Stimulated activated CD4-positive, alpha-beta T cell treated with anti-CD3 and anti-CD28 coated beads, TNF-alpha, amount 100 ng/mL, for 48 hours (primary cell): Measurements from ENCODE around the gene BCAS3.
"Not testable (repeated sequence)": the region's sequence is repeated elsewhere in the genome, so short reads cannot be mapped to it uniquely, and the experiment has no call there.

Source experiments
- DNase-seq, 3 donors: peaks; one replicate each; pipeline ENCODE4 v3.0.0-alpha.2; 2020; ENCODE audit warnings: low read depth in 3 of 3

Gene BCAS3

DNA sequence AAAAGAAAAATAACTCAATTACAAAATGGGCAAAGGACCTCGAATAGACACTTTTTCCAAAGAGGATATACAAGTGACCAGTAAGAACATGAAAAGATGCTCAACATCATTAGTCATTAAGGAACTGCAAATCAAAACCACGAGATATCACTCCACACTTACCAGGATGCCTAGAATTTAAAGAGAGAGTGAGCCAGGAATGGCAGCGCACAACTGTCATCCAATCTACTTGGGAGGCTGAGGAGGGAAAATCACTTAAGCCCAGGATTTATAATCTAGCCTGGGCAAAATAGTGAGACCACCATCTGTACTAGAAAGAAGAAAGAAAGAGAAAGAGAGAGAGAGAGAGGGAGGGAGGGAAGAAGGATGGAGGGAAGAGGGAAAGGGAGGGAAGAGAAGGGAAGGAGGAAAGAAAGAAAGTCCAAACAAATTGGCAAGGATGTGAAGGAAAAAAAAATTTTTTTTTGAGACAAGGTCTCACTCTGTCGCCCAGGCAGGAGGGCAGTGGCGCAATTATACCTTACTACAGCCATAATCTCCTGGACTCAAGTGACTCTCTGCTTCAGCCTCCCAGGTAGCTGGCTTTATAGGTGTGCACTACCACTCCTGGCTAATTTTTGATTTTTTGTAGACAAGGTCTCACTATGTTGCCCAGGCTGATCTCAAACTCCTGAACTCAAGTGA, 744.6 kb downstream of the BCAS3 start:
- DNase-seq: no peak

- DNase-seq: no peak
Observed at GRCh38 chr17:61422869-61423268, 745.2 kb downstream of the BCAS3 start.

DNA sequence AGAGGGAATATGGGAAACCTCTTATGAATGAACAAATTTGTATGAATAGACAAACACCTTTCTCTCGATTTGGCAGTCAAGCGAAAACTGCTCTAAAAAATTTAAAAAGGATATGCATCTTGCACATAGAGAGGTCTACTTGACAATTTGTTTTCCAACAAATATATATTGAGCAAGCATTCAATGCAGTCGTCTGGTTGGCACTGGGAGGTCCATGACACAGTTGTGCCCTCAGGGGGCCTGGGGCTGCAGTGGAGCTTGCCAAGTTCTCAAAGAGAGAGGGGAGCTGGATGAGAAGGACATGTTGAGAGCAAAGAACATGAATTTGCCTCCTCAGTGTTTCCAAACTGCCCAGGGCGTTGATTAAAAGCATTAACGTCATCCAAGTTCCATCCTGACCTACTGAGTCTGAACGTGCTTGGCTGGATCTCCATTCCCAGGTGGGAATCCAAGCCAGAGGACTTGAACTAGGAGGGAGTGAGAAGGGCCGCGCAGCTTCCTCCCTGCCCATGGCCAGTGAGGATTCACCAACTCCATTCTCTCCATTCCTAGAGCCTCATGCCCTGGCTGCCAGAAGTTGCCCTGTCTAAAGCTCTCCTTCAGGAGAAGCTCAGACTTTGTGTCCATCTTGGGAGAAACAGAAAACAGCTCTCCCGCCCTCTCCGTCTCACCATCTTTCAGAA, 746.5 kb downstream of the BCAS3 start:
- no peak for DNase-seq

GRCh38 chr17:61425682-61426481, 748.2 kb downstream of the BCAS3 start:
- no peak for DNase-seq

GRCh38 chr17:61426482-61427304, 749.0 kb downstream of the BCAS3 start:
- no peak for DNase-seq

- DNase-seq: no peak
Observed at GRCh38 chr17:61427567-61427966, 749.9 kb downstream of the BCAS3 start.

GRCh38 chr17:61429274-61429673, 751.6 kb downstream of the BCAS3 start:
- DNase-seq: no peak

- not testable (repeated sequence) for DNase-seq
Observed at GRCh38 chr17:61429831-61430230, 752.2 kb downstream of the BCAS3 start.

GRCh38 chr17:61431594-61432311, 754.1 kb downstream of the BCAS3 start:
- DNase-seq: no peak

GRCh38 chr17:61436273-61436672, 758.6 kb downstream of the BCAS3 start:
- DNase-seq: no peak

- no peak for DNase-seq
Observed at GRCh38 chr17:61436995-61437704, 759.5 kb downstream of the BCAS3 start.

- DNase-seq: no peak
Observed at GRCh38 chr17:61440697-61441096, 763.0 kb downstream of the BCAS3 start.

DNA sequence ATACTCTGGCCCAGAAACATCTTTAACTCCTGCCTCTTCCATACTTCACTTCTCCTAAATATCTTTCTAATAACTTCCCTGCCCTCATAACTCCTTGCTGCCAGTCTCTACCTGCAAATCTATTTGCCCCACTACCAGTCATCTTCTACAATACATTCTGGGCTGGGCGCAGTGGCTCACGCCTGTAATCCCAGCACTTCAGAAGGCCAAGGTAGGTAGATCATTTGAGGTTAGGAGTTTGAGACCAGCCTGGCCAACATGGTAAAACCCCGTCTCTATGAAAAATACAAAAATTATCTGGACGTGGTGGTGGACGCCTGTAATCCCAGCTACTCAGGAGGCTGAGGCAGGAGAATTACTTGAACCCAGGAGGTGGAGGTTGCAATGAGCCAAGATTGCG, 763.9 kb downstream of the BCAS3 start:
- not testable (repeated sequence) for DNase-seq

- no peak for DNase-seq
Observed at GRCh38 chr17:61442136-61442775, 764.6 kb downstream of the BCAS3 start.
